HepG2 (cell line): ENCODE results near the gene SPART. TPM values are rescaled to one million over a fixed set of nuclear protein-coding genes. Genes with fewer than 3 reads are reported as not detected.

Experiments
- FOXM1 ChIP-seq: sonication (generic); formaldehyde crosslinking; IDR thresholded peaks from 2 replicates; pipeline ENCODE4 v1.5.0; 2020; ENCODE audit warnings: missing genetic modification reagents
- POGZ ChIP-seq: sonication (generic); formaldehyde crosslinking; IDR thresholded peaks from 2 replicates; pipeline ENCODE4 v1.4.0; 2020; ENCODE audit warnings: mild to moderate bottlenecking, missing genetic modification reagents
- POLR2A ChIP-seq, 2 experiments: IDR thresholded peaks; 2 replicates each; pipeline ENCODE4 v1.6.1; 2011; ENCODE audit warnings: low read depth in 2 of 2, low read length in 2 of 2, mild to moderate bottlenecking in 1 of 2, moderate library complexity in 1 of 2; ENCODE audit not compliant: insufficient read depth in 1 of 2
- ZNF746 ChIP-seq: sonication (generic); formaldehyde crosslinking; IDR thresholded peaks from 2 replicates; pipeline ENCODE4 v1.8.0; 2022; ENCODE audit warnings: mild to moderate bottlenecking, missing genetic modification reagents
- polyA plus RNA-seq, 8 experiments: library from polyadenylated mRNA; depleted of rRNA in 3 of 8; stranded (reverse) in 7 of 8; unstranded in 1 of 8; fragments of >200 nt; fragmentation: Illumina TruSeq in 4 of 8; extraction: Trizol in 4 of 8; gene quantifications; 2 replicates each; pipeline versions ENCODE4 v1.2.1 to v1.2.3, GENCODE V29; 2011 to 2016; ENCODE audit warnings: low read depth in 4 of 8, missing spikeins in 1 of 8, mixed read lengths in 1 of 8; ENCODE audit not compliant: insufficient read depth in 1 of 8
- total RNA-seq, 5 experiments: library from RNA; depleted of rRNA; stranded (reverse); fragments of >200 nt; fragmentation: Illumina TruSeq; extraction: Trizol; gene quantifications; 2 replicates each; pipeline ENCODE4 v1.2.3, GENCODE V29; 2016; ENCODE audit warnings: low read depth in 1 of 5
- TF ChIP-seq, protein P1 (sequence below), 2 experiments: sonication (generic) in 1 of 2; formaldehyde crosslinking in 1 of 2; IDR thresholded peaks; 2 replicates each; pipeline versions ENCODE4 v1.6.1 to v1.9.0; 2014 to 2022; ENCODE audit warnings: antibody characterized with exemption in 1 of 2, borderline replicate concordance in 1 of 2, inconsistent platforms in 1 of 2, low read depth in 1 of 2, missing genetic modification reagents in 1 of 2
- TF ChIP-seq, protein P2 (sequence below): sonication (generic); formaldehyde crosslinking; IDR thresholded peaks from 2 replicates; pipeline ENCODE4 v1.5.0; 2020; ENCODE audit warnings: missing genetic modification reagents
- TF ChIP-seq, protein P3 (sequence below): sonication (generic); formaldehyde crosslinking; IDR thresholded peaks from 2 replicates; pipeline ENCODE4 v1.5.0; 2020; ENCODE audit warnings: mild to moderate bottlenecking, missing genetic modification reagents
- TF ChIP-seq, protein P4 (sequence below): sonication (generic); formaldehyde crosslinking; IDR thresholded peaks from 2 replicates; pipeline ENCODE4 v1.4.0; 2020; ENCODE audit warnings: mild to moderate bottlenecking, missing genetic modification reagents
- TF ChIP-seq, protein P5 (sequence below): sonication (generic); formaldehyde crosslinking; IDR thresholded peaks from 2 replicates; pipeline ENCODE4 v1.5.1; 2020; ENCODE audit warnings: mild to moderate bottlenecking, missing genetic modification reagents, borderline replicate concordance

SPART gene
- total and polyA plus RNA-seq, 2 of the 13 experiments (the other 11 are each of a cell fraction or from before 2014, with no cell fraction given), result 8.9 to 28.8 TPM

DNA sequence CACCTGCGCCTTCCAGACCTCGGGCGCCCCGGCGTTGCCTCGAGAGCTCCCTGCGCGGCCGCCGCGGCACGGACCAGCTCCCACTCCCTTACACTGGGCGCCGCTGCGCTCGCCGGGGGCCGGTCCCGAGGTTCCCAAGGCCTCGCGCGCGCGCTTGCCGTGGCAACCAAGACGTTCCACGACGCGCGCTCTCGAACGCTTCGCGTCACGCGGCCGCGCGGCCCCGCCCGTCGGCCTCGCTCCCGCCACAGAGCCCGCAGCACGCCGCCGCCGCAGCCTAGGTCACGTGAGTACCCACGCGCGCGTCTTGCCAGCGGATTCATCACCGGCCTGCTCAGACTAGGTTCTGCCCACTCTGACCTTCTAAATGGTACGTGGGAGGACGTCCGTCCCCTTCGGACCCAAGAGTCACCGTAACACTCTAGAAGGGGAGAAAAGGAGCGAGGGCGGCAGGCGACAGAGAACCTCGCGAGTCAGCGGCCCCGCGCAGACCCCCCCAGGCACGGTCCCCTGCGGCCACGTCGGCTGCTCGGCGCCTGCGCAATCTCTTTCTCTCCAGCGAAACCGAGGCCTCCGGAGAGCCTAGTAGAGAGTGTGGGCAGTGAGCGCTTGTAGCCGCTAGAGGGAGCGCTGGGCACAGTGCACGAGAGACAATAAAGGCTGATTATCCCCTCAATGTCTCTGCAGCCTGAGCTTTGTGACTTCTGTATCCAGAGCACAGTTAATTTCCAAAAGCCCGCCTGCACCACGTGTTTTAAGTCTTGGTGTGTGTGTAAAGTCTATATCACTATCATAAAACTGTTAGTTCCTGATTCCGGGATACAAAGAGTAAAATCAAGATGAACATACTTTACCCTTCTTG, at the start of gene SPART (continued):
- TF ChIP-seq, protein P1, sequence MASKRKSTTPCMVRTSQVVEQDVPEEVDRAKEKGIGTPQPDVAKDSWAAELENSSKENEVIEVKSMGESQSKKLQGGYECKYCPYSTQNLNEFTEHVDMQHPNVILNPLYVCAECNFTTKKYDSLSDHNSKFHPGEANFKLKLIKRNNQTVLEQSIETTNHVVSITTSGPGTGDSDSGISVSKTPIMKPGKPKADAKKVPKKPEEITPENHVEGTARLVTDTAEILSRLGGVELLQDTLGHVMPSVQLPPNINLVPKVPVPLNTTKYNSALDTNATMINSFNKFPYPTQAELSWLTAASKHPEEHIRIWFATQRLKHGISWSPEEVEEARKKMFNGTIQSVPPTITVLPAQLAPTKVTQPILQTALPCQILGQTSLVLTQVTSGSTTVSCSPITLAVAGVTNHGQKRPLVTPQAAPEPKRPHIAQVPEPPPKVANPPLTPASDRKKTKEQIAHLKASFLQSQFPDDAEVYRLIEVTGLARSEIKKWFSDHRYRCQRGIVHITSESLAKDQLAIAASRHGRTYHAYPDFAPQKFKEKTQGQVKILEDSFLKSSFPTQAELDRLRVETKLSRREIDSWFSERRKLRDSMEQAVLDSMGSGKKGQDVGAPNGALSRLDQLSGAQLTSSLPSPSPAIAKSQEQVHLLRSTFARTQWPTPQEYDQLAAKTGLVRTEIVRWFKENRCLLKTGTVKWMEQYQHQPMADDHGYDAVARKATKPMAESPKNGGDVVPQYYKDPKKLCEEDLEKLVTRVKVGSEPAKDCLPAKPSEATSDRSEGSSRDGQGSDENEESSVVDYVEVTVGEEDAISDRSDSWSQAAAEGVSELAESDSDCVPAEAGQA (IDR thresholded peaks at IDR 0.05; ENCODE audit: low read depth), result no peak
- TF ChIP-seq, protein P1 (CRISPR knock-in tag; IDR thresholded peaks at IDR 0.05; ENCODE audit: borderline replicate concordance), result no peak
- TF ChIP-seq, protein P2, sequence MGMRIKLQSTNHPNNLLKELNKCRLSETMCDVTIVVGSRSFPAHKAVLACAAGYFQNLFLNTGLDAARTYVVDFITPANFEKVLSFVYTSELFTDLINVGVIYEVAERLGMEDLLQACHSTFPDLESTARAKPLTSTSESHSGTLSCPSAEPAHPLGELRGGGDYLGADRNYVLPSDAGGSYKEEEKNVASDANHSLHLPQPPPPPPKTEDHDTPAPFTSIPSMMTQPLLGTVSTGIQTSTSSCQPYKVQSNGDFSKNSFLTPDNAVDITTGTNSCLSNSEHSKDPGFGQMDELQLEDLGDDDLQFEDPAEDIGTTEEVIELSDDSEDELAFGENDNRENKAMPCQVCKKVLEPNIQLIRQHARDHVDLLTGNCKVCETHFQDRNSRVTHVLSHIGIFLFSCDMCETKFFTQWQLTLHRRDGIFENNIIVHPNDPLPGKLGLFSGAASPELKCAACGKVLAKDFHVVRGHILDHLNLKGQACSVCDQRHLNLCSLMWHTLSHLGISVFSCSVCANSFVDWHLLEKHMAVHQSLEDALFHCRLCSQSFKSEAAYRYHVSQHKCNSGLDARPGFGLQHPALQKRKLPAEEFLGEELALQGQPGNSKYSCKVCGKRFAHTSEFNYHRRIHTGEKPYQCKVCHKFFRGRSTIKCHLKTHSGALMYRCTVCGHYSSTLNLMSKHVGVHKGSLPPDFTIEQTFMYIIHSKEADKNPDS (CRISPR knock-in tag), result no peak
- TF ChIP-seq, protein P3, sequence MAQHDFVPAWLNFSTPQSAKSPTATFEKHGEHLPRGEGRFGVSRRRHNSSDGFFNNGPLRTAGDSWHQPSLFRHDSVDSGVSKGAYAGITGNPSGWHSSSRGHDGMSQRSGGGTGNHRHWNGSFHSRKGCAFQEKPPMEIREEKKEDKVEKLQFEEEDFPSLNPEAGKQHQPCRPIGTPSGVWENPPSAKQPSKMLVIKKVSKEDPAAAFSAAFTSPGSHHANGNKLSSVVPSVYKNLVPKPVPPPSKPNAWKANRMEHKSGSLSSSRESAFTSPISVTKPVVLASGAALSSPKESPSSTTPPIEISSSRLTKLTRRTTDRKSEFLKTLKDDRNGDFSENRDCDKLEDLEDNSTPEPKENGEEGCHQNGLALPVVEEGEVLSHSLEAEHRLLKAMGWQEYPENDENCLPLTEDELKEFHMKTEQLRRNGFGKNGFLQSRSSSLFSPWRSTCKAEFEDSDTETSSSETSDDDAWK (CRISPR knock-in tag), result no peak
- TF ChIP-seq POGZ (no peak), ZNF746 (CRISPR knock-in tag) (no peak), FOXM1 (no peak), POLR2A (IDR thresholded peaks at IDR 0.05; ENCODE audit: insufficient read depth in 1 of 2, low read depth in 2 of 2, low read length in 2 of 2) (peak in 1 of 2 experiments; percentile 37; a peak in 2 of 4 replicates)
- TF ChIP-seq, protein P4, sequence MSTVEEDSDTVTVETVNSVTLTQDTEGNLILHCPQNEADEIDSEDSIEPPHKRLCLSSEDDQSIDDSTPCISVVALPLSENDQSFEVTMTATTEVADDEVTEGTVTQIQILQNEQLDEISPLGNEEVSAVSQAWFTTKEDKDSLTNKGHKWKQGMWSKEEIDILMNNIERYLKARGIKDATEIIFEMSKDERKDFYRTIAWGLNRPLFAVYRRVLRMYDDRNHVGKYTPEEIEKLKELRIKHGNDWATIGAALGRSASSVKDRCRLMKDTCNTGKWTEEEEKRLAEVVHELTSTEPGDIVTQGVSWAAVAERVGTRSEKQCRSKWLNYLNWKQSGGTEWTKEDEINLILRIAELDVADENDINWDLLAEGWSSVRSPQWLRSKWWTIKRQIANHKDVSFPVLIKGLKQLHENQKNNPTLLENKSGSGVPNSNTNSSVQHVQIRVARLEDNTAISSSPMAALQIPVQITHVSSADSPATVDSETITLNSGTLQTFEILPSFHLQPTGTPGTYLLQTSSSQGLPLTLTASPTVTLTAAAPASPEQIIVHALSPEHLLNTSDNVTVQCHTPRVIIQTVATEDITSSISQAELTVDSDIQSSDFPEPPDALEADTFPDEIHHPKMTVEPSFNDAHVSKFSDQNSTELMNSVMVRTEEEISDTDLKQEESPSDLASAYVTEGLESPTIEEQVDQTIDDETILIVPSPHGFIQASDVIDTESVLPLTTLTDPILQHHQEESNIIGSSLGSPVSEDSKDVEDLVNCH (CRISPR knock-in tag), result no peak
- TF ChIP-seq, protein P5, sequence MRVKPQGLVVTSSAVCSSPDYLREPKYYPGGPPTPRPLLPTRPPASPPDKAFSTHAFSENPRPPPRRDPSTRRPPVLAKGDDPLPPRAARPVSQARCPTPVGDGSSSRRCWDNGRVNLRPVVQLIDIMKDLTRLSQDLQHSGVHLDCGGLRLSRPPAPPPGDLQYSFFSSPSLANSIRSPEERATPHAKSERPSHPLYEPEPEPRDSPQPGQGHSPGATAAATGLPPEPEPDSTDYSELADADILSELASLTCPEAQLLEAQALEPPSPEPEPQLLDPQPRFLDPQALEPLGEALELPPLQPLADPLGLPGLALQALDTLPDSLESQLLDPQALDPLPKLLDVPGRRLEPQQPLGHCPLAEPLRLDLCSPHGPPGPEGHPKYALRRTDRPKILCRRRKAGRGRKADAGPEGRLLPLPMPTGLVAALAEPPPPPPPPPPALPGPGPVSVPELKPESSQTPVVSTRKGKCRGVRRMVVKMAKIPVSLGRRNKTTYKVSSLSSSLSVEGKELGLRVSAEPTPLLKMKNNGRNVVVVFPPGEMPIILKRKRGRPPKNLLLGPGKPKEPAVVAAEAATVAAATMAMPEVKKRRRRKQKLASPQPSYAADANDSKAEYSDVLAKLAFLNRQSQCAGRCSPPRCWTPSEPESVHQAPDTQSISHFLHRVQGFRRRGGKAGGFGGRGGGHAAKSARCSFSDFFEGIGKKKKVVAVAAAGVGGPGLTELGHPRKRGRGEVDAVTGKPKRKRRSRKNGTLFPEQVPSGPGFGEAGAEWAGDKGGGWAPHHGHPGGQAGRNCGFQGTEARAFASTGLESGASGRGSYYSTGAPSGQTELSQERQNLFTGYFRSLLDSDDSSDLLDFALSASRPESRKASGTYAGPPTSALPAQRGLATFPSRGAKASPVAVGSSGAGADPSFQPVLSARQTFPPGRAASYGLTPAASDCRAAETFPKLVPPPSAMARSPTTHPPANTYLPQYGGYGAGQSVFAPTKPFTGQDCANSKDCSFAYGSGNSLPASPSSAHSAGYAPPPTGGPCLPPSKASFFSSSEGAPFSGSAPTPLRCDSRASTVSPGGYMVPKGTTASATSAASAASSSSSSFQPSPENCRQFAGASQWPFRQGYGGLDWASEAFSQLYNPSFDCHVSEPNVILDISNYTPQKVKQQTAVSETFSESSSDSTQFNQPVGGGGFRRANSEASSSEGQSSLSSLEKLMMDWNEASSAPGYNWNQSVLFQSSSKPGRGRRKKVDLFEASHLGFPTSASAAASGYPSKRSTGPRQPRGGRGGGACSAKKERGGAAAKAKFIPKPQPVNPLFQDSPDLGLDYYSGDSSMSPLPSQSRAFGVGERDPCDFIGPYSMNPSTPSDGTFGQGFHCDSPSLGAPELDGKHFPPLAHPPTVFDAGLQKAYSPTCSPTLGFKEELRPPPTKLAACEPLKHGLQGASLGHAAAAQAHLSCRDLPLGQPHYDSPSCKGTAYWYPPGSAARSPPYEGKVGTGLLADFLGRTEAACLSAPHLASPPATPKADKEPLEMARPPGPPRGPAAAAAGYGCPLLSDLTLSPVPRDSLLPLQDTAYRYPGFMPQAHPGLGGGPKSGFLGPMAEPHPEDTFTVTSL (CRISPR knock-in tag), result no peak
